Endodermal cell (in vitro differentiated cells): ENCODE measurements around the gene TBC1D12. TPM values are rescaled to one million over a fixed set of nuclear protein-coding genes. Genes with fewer than 3 reads are reported as not detected.

Experiments used
- DNase-seq: peaks from one replicate; pipeline ENCODE4 v3.0.0-alpha.2; 2017
- H3K27ac ChIP-seq: 2 replicates; pipeline ENCODE4 v1.5.1; 2013; ENCODE audit warnings: mild to moderate bottlenecking, low read depth, low read length, moderate library complexity
- H3K27me3 ChIP-seq: 2 replicates; pipeline ENCODE4 v1.6.1; 2013; ENCODE audit warnings: mild to moderate bottlenecking, low read length, moderate library complexity; ENCODE audit not compliant: insufficient read depth, control insufficient read depth, poor library complexity, severe bottlenecking
- H3K36me3 ChIP-seq: 2 replicates; pipeline ENCODE4 v1.7.0; 2013; ENCODE audit warnings: mild to moderate bottlenecking, low read length, moderate library complexity; ENCODE audit not compliant: control insufficient read depth, insufficient read depth
- H3K4me1 ChIP-seq: one replicate; pipeline ENCODE4 v1.7.0; 2013; ENCODE audit warnings: low read length; ENCODE audit not compliant: control insufficient read depth, insufficient read depth
- H3K4me3 ChIP-seq: 2 replicates; pipeline ENCODE4 v1.5.1; 2013; ENCODE audit warnings: mild to moderate bottlenecking, low read length, moderate library complexity
- H3K9ac ChIP-seq: 2 replicates; pipeline ENCODE4 v1.6.1; 2013; ENCODE audit warnings: mild to moderate bottlenecking, low read length, moderate library complexity; ENCODE audit not compliant: poor library complexity, severe bottlenecking; ENCODE audit errors: extremely low read depth
- H3K9me3 ChIP-seq: 2 replicates; pipeline ENCODE4 v1.6.1; 2013; ENCODE audit warnings: mild to moderate bottlenecking, low read length, moderate library complexity; ENCODE audit not compliant: control insufficient read depth
- H3K27ac Mint-ChIP-seq: 2 replicates; pipeline ENCODE4 v1.8.0; 2020; ENCODE audit warnings: mixed read lengths
- H3K27me3 Mint-ChIP-seq: 2 replicates; pipeline ENCODE4 v1.8.0; 2021; ENCODE audit warnings: mild to moderate bottlenecking, mixed read lengths; ENCODE audit not compliant: insufficient read depth
- H3K36me3 Mint-ChIP-seq: 2 replicates; pipeline ENCODE4 v1.8.0; 2020; ENCODE audit warnings: low read depth, mixed read lengths
- H3K4me1 Mint-ChIP-seq: 2 replicates; pipeline ENCODE4 v1.8.0; 2020; ENCODE audit warnings: mixed read lengths
- H3K4me3 Mint-ChIP-seq: 2 replicates; pipeline ENCODE4 v1.8.0; 2020; ENCODE audit warnings: mild to moderate bottlenecking, moderate library complexity, mixed read lengths
- H3K9me3 Mint-ChIP-seq: 2 replicates; pipeline ENCODE4 v1.8.0; 2020; ENCODE audit warnings: mild to moderate bottlenecking, mixed read lengths
- CTCF ChIP-seq: fragments of 200-600 bp; sonication (generic); conservative IDR thresholded peaks from 2 replicates; pipeline ENCODE4 v1.5.0; 2021; ENCODE audit warnings: antibody characterized with exemption, mild to moderate bottlenecking
- WGBS, 2 experiments: methylation state at CpG; one replicate each; pipeline versions ENCODE4 v1.1.5 to v1.1.7; 2013; ENCODE audit warnings: missing lambda C conversion rate in 2 of 2, mixed read lengths in 1 of 2; ENCODE audit not compliant: insufficient coverage in 1 of 2, insufficient read length in 1 of 2; 5-methylcytosine and 5-hydroxymethylcytosine counted together
- total RNA-seq, 2 donors: library from RNA; stranded (reverse); fragmentation: NEBNext Ultra II Directional in 1 of 2; extraction: Animal tissue kit (Norgen Biotek cat#: 25700) in 1 of 2; gene quantifications; 2 replicates in 1 of 2; 3 replicates in 1 of 2; pipeline ENCODE4 v1.2.1, GENCODE V29; 2021

TBC1D12 gene
- total RNA-seq, 2 donors from 2014 or later = 7.0 to 7.4 TPM

DNA sequence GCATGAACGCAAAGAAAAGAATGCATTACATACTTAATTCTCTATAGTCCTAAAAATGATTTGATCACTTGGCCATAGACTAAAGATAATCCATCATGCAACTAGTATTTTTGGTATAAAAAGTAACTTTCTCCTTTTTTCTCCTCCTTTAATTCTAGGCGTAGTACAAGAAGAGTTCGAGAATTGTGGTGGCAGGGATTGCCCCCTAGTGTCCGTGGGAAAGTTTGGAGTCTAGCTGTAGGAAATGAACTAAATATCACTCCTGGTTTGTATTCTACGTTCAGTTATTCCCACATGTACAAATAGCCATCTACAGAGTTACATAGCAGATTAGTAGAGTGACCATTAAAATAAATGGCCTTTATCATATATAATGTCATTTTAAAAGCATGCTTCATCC lies 97.7 kb downstream of the TBC1D12 start:
- H3K9me3 ChIP-seq = no peaks in the 10 kb centered on the region
- 88% methylated on average over 4 of the region's 5 CpGs; no CpG with 5 or more reads in 1 of the 2 experiments for WGBS, 2 experiments
- no peaks in the 10 kb centered on the region for H3K27me3 ChIP-seq
- no peak overlapping the region for H3K9ac ChIP-seq
- H3K36me3 Mint-ChIP-seq = no peaks in the 10 kb centered on the region
- peaks cover 14% of the 10 kb centered on the region for H3K36me3 ChIP-seq
- peak; percentile 77 for TF ChIP-seq CTCF
- DNase-seq = no peak
- H3K27ac Mint-ChIP-seq = no peak overlapping the region
- no peaks in the 10 kb centered on the region for H3K4me1 Mint-ChIP-seq
- no peaks in the 10 kb centered on the region for H3K27me3 Mint-ChIP-seq
- no peak overlapping the region for H3K4me3 ChIP-seq
- H3K27ac ChIP-seq = no peak overlapping the region
- no peaks in the 10 kb centered on the region for H3K9me3 Mint-ChIP-seq
- H3K4me1 ChIP-seq = no peaks in the 10 kb centered on the region
- no peak overlapping the region for H3K4me3 Mint-ChIP-seq

DNA sequence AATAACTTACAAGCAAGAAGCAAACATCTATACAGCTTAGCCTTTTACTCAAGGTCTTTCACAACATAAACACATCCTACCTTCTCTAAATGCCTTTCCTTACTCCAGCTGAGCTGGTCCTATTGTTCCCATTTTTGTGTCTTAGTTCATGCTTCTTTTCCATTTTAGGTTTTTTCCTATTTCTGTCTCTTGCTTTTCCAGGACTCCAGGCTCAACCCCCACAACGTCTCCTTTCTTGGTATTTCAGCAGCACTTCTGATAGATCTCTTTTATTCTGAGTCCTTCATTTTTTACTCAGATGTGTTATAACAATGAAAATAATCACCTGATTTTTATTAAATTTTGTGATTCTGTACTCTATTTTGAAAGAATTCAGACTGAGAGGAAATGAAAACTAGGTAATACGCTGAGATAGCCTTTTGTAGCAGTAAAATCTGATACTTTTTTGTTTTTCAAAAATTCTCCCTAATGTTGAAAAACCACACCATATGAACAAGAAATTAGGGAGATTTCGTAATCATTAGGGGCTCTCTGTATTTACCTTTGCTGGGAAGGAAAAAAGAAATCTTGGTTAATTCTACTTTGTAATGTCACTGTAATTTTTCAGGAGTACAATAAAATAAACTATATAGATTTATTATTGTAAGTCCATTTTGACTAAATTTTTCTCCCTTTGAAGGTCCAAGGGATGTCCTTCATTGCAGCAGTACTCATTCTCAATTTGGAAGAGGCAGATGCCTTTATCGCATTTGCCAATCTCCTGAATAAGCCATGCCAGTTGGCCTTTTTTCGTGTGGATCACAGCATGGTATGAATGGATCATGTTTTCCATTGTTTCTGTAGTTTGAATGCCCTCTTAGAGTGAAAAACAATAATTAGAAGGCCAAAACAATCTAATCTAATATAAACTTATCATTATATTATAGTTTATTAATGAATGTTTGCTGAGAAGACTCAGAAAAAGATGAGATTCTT lies 119.2 kb downstream of the TBC1D12 start:
- Histone ChIP-seq H3K9me3 (no peaks in the 10 kb centered on the region), H3K27me3 (no peaks in the 10 kb centered on the region), H3K27ac (no peak overlapping the region), H3K4me3 (no peak overlapping the region), H3K4me1 (no peaks in the 10 kb centered on the region), H3K9ac (no peak overlapping the region), H3K36me3 (peaks cover 12% of the 10 kb centered on the region)
- DNase-seq = no peak
- WGBS, 2 experiments = 94 to 100% methylated on average over 2 to 4 of the region's 5 CpGs
- no peaks in the 10 kb centered on the region for H3K4me1 Mint-ChIP-seq
- TF ChIP-seq CTCF = no peak
- H3K4me3 Mint-ChIP-seq = no peak overlapping the region
- H3K27ac Mint-ChIP-seq = peak overlapping the region; percentile 15
- no peaks in the 10 kb centered on the region for H3K9me3 Mint-ChIP-seq
- H3K27me3 Mint-ChIP-seq = no peaks in the 10 kb centered on the region
- H3K36me3 Mint-ChIP-seq = peaks cover 7% of the 10 kb centered on the region

- no peaks in the 10 kb centered on the region for H3K27me3 Mint-ChIP-seq
- peaks cover 10% of the 10 kb centered on the region for H3K36me3 Mint-ChIP-seq
- 98 to 100% methylated on average over 3 to 7 of the region's 7 CpGs for WGBS, 2 experiments
- no peak for DNase-seq
- TF ChIP-seq CTCF = no peak
- no peaks in the 10 kb centered on the region for H3K4me1 Mint-ChIP-seq
- Histone ChIP-seq H3K36me3 (peaks cover 12% of the 10 kb centered on the region), H3K9me3 (no peaks in the 10 kb centered on the region), H3K9ac (no peak overlapping the region), H3K4me1 (no peaks in the 10 kb centered on the region), H3K4me3 (no peak overlapping the region), H3K27ac (no peak overlapping the region), H3K27me3 (no peaks in the 10 kb centered on the region)
- H3K27ac Mint-ChIP-seq = no peak overlapping the region
- H3K4me3 Mint-ChIP-seq = no peak overlapping the region
- no peaks in the 10 kb centered on the region for H3K9me3 Mint-ChIP-seq
These were observed 121.8 kb downstream of the TBC1D12 start for GRCh38 chr10:94524146-94524545.
